ENCODE measurements around the gene C2CD4C. TPM values are rescaled to one million over a fixed set of nuclear protein-coding genes. Genes with fewer than 3 reads are reported as not detected.
"Not testable (repeated sequence)": the region's sequence is repeated elsewhere in the genome, so short reads cannot be mapped to it uniquely, and the experiment has no call there.

Gene C2CD4C
- total and polyA plus RNA-seq, 2 donors from 2014 or later = 0.99 to 1.9 TPM

DNA sequence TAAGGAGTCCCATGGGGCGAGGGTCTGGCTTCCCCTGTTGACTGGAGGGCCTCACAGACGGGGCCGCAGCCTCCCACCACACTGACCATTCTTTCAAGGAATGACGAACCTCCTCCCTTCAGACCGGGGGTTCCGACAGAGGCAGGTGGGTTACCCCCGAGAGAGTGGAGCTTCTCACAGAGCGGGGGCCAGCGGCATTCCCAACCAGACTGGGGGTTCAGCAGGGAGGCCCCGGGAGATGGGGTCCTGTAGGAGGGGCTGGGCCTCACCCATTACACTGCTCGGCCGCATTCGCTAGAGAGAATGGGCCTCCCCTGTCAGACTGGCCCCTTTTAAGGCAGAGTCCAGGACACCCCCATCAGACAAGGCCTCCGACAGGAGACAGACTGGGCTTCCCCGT is 15.6 kb upstream of the C2CD4C start:
- intact Hi-C loops (cut with DNase I) = no loop called here
- Histone ChIP-seq H3K9ac (ENCODE audit: low read length in 3 of 3) (no peak overlapping the region), H3K27me3 (ENCODE audit: control insufficient read depth, insufficient read depth, low read length) (no peaks in the 10 kb centered on the region), H3K36me3 (ENCODE audit: control insufficient read depth in 2 of 3, insufficient read depth in 3 of 3, low read length in 3 of 3) (peaks cover 0 to under 1% (median 0%) of the 10 kb centered on the region in 3 donors), H3K9me3 (ENCODE audit: control insufficient read depth in 2 of 3, insufficient read depth in 1 of 3, low read length in 3 of 3) (no peaks in the 10 kb centered on the region), H3K4me1 (ENCODE audit: control insufficient read depth in 2 of 3, insufficient read depth in 2 of 3, low read depth in 1 of 3, low read length in 3 of 3) (no peaks in the 10 kb centered on the region), H3K27ac (ENCODE audit: low read depth in 2 of 2, low read length in 2 of 2) (no peak overlapping the region), H3K4me3 (ENCODE audit: low read length in 3 of 3) (no peak overlapping the region)
- DNase-seq (no peak), FAIRE-seq (no peak)
- no peak for TF ChIP-seq CTCF (IDR thresholded peaks at IDR 0.05; ENCODE audit: borderline replicate concordance, extremely low read depth, insufficient read depth)

- intact Hi-C loops (cut with DNase I) = no loop called here
- TF ChIP-seq CTCF (IDR thresholded peaks at IDR 0.05; ENCODE audit: borderline replicate concordance, extremely low read depth, insufficient read depth) = no peak
- Histone ChIP-seq H3K27ac (ENCODE audit: low read depth in 2 of 2, low read length in 2 of 2) (no peak overlapping the region), H3K4me3 (ENCODE audit: low read length in 3 of 3) (no peak overlapping the region), H3K9ac (ENCODE audit: low read length in 3 of 3) (no peak overlapping the region), H3K9me3 (ENCODE audit: control insufficient read depth in 2 of 3, insufficient read depth in 1 of 3, low read length in 3 of 3) (no peaks in the 10 kb centered on the region), H3K36me3 (ENCODE audit: control insufficient read depth in 2 of 3, insufficient read depth in 3 of 3, low read length in 3 of 3) (no peaks in the 10 kb centered on the region), H3K27me3 (ENCODE audit: control insufficient read depth, insufficient read depth, low read length) (no peaks in the 10 kb centered on the region), H3K4me1 (ENCODE audit: control insufficient read depth in 2 of 3, insufficient read depth in 2 of 3, low read depth in 1 of 3, low read length in 3 of 3) (no peaks in the 10 kb centered on the region)
- DNase-seq = peak in 1 of 5 donors; percentile 48
- no peak for FAIRE-seq
Measured at GRCh38 chr19:423691-424466, 14.9 kb upstream of the C2CD4C start.

- H3K9me3 ChIP-seq (ENCODE audit: control insufficient read depth in 2 of 3, insufficient read depth in 1 of 3, low read length in 3 of 3); H3K4me3 ChIP-seq (ENCODE audit: low read length in 3 of 3); H3K27me3 ChIP-seq (ENCODE audit: control insufficient read depth, insufficient read depth, low read length); H3K27ac ChIP-seq (ENCODE audit: low read depth in 2 of 2, low read length in 2 of 2); FAIRE-seq; H3K9ac ChIP-seq (ENCODE audit: low read length in 3 of 3); intact Hi-C loops (cut with DNase I); H3K36me3 ChIP-seq (ENCODE audit: control insufficient read depth in 2 of 3, insufficient read depth in 3 of 3, low read length in 3 of 3); DNase-seq; H3K4me1 ChIP-seq (ENCODE audit: control insufficient read depth in 2 of 3, insufficient read depth in 2 of 3, low read depth in 1 of 3, low read length in 3 of 3): not testable (repeated sequence)
Measured at GRCh38 chr19:422917-423226, 13.9 kb upstream of the C2CD4C start.

DNA sequence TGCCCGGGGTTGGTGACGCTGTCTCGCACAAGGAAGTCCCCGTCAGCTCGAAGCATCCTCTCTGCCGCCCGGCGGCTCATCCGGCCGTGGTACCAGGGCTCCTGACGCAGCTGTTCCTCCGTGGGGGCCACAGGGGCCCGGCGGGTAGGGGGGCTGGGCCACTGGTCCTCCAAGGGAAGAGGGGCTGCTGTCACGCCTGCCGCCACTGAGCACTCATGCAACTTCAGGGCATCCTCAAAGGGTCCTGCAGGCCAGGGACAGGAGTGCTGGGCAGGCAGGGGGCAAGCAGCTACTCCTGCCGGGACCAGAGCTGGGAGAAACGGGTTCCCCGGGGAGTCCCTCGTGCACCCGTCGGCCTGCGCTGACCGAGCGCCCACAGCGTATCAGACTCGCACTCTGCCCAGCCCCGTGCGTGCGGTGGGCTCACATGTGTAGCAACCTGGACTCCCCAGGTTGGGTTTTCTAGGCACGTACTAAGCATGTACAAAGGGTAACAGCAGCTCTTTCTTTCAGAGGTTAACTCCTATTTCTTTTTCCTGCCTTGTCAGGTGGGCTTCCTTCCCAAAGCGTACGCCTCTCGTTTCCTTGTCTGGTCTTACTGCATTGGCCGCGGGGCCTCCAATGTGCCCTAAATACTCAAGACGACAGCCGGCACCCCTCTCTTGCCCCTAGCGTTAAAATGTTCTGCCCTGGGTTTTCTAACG is 13.4 kb upstream of the C2CD4C start:
- intact Hi-C loops (cut with DNase I) = no loop called here
- Histone ChIP-seq H3K27ac (ENCODE audit: low read depth in 2 of 2, low read length in 2 of 2) (no peak overlapping the region), H3K36me3 (ENCODE audit: control insufficient read depth in 2 of 3, insufficient read depth in 3 of 3, low read length in 3 of 3) (no peaks in the 10 kb centered on the region), H3K4me3 (ENCODE audit: low read length in 3 of 3) (no peak overlapping the region), H3K9me3 (ENCODE audit: control insufficient read depth in 2 of 3, insufficient read depth in 1 of 3, low read length in 3 of 3) (no peaks in the 10 kb centered on the region), H3K9ac (ENCODE audit: low read length in 3 of 3) (no peak overlapping the region), H3K27me3 (ENCODE audit: control insufficient read depth, insufficient read depth, low read length) (no peaks in the 10 kb centered on the region), H3K4me1 (ENCODE audit: control insufficient read depth in 2 of 3, insufficient read depth in 2 of 3, low read depth in 1 of 3, low read length in 3 of 3) (no peaks in the 10 kb centered on the region)
- TF ChIP-seq CTCF (IDR thresholded peaks at IDR 0.05; ENCODE audit: borderline replicate concordance, extremely low read depth, insufficient read depth) = no peak
- DNase-seq (no peak), FAIRE-seq (no peak)

All from kidney (tissue), 14 donors.